GM21528 (cell line): ENCODE measurements around the gene SUPT3H.

Source experiments
- ATAC-seq: cut with Tn5 transposase; IDR thresholded peaks from one replicate; pipeline ENCODE4 v1.9.1; 2021; ENCODE audit warnings: mild to moderate bottlenecking, moderate library complexity; ENCODE audit not compliant: unreplicated experiment, low FRiP score

SUPT3H gene

DNA sequence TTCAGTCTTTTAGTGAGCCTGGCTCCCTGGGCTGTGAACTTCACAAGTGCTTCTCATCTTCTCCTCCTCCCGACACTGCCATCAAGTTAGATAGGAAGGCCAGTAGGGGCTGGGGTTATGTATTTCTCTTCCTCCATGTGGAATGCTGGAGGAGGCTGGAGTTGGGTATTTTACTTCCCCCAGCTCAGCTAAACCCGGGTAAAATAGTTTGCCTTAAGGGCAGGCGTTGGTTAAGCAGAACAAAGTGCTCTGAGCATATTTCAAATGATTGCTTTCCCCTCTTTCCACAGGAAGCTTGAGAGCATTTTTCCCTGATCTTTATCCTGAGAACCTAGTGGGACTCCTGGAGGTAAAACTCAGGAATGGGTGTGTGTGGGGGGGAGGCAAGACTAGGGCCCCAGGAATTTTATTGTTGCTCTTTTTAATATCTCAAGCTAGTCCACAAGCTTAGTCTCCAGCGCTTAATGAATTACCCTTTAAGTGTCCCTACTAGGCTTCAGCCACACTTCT lies 16.9 kb upstream of the SUPT3H start:
- no peak for ATAC-seq

DNA sequence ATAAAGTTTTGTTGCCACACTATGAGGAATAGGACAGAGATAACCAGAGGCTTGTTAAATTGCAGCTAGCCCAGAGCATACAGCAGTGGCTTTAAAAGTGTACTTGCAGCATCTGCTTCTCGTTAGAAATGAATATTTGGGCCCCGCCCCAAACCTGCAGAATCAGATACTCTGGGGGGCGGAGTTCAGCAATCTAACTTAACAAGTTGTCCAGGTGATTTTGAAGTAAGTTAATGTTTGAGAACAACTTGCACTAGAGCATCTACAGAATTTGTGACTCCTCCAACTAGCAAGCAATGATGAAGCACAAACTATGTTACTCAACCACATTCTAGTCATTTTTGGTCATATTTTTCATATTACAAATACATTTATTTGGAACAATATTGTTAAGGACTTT lies 10.6 kb upstream of the SUPT3H start:
- ATAC-seq = no peak

DNA sequence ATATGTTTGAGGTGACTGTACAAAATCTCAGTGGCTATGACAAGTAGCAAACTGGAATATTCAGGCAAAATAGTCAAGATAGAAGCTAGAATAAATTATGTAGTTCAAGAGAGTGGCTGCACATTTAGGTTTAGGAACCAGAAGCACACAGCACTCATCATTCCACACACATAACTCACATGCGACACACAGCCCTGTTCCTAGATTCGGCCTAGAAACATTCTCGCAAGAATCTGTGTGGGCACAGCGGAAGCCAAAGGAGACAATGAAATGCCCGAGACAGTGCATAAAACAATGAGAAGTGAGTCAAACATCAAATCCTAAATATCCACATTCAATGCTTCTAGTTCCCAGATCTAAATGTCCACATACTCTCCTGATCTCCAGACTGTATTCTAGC lies 9.5 kb upstream of the SUPT3H start:
- ATAC-seq = no peak

DNA sequence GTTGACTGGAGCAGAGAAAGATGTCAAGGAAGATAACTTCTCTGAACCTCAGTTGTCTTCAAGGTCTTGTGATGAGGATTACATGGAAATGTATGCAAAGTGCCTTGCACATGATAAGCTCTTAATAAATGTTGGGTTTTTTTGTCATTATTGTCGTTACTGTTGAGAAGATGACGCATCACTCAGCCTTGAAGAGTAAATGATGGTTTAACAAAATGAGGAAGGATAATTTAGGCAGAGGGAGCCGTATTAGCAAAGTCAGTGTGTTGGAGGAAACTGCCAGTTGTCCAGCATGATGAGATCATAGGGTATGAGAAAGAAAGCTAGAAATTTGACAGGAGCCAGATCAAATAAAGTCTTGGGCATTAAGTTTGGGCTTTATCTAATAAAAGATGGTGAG lies 8.8 kb upstream of the SUPT3H start:
- ATAC-seq = no peak

DNA sequence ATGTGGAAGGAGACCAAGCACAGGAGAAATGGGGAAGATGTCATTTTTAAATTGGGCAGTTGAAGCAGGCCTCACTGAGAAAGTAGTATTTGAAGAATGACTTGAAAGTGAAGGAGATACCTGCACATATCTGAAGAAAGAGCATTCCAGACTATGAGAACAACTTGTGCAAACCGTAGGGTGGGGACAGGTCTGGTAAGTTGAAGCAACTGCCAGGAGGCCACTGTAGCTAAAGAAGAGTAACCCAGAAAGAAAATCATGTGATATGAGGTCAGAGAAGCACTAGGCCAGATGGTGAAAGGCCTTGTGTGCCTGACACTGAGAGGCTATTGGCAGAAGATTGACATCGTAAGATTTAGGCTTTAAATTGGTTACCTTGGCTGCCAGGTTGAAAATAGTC lies 4.7 kb upstream of the SUPT3H start:
- ATAC-seq = no peak

DNA sequence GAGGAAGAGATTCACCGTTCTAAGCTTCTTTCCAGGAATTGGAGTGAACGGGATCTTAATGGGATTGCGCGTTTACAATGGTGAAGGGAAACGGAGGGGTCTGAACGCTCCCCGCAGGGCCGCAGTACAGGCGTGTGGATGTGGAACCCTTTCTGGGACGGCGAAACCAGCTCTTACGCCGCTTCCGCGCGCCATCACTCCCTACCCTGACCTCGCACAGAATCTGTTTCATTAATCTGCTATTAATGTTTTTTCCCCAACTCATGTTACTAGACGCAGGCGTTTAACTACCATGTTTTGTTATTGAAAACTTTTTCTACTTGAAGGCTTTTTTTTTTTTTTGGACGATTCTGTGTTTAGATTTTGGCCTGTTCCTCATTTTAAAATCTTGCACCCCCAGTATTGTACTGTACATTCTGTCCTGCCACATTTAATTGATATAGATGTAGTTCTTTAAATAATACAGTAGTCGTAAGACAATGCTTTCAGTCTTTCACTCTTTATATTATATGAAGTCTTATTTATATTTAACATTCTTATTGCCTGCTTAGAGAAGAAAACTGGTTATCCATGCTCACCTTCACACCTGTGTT lies 696 bp upstream of the SUPT3H start:
- ATAC-seq = peak; percentile 40

DNA sequence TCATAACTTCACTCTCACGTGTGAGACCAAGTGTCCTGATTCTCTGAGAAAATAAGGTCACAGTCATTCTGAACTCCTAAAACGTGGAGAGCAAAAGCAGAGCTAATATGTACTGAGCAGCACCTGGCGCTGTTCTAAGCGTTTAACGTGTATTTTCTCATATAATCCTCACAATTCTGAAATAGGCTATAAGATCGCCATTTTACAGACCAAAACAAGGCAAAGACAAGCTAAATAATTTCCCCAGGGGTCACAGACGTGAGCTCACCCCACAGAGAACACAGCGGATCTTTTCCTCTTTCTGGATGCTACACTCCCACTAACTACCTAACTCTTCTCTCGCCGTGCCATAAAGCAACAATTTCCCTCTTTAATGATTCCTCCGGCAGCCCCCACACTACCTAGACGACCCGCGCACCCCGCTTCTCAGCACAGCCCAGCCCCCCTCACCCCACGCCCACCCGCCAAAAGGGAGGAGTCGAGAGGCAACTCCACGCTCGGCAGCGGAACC lies 636 bp downstream of the SUPT3H start:
- ATAC-seq = peak; percentile 1

DNA sequence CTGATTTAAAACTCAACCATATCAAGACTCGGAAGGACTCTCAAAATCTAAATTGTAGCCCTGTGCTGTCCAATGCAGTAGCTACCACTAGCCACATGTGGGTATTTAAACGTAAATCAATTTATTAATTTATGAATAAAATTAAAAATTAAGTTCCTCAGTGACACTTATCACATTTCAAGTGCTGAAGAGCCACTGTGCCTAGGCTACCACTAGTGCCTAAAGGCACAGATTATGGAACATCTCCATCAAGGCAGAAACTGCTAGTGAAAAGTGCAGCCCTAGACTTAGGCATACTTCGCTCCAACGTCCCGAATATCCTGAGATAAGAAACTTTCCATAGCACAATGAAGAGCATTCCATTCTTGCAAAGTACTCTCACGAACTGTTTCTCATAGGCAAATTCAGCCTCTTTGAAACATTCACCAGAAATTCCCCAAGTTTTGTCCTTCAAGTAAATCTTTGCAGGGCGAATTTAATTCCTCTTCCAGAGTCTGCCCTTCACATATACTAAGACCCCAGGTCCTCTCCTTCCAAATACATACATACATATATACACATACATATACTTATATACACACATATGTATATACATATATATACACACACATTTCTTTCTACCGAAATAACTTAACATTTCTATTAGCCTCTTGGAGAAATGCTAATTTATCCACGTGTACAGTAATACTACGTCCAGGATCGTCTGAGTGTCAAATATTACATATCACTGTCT lies 1.3 kb downstream of the SUPT3H start:
- no peak for ATAC-seq

DNA sequence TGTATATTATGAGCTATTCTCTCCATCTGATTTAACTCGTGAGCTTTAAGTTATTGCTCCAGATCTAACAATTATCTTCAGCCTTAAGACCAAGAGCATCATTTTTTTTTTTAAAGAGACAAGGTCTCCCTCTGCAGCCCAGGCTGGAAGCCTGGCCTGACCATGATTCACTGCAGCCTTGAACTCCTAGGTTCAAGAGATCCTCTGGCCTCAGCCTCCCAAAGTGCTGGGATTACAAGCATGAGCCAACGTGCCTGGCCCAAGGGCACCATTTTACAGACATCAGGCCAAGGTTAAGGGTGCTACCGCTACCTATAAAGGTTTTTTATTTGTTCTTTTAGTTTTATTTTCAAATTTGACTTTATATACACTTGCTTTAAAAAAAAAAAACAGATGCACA lies 2.3 kb downstream of the SUPT3H start:
- no peak for ATAC-seq

DNA sequence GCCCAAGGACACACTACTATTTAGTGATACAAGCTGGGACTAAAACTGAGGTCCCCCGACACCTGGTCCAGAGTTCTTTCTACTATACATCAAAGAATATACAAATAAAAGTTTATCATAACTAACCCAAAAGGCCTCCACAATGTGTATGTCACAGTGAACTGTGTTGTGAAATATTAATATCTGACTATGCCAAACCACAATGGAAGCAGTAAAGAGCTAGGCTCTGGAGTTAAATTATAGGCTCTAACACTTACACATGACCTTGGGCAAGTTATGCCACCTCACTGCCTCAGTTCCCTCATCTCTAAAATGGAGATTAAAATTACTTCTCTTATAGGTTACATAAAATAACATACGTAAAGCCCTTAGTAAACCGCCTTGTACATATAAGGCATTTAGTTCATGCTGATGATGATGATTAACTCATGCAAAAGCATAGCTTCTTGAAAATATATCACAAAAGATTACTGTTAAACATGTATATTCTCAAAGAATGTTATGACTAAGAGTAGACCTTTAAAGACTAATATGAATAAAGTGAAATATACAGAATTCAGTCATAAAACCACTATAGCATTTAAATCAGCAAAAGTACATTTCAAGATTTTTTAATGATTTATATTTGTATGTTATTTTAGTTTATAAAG lies 5.7 kb downstream of the SUPT3H start:
- no peak for ATAC-seq

DNA sequence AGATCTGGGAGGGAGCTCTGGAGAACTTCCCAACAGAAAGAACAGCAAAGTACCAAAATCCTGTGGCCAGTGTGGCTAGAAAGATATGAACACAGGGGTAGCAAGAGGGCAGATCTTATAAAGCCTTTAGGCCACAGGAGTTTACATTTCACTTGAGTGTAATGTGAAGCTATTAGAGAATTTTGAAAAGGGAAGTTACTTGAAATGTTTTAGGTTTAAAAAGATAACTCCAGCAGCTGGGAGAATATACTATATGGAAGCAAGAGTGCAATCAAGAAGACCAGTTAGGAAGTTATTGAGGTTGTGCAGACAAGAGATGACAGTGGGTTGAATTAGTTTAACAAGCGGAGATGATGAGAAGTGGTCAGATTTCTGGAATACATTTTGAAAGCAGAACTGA lies 7.9 kb downstream of the SUPT3H start:
- ATAC-seq = no peak

DNA sequence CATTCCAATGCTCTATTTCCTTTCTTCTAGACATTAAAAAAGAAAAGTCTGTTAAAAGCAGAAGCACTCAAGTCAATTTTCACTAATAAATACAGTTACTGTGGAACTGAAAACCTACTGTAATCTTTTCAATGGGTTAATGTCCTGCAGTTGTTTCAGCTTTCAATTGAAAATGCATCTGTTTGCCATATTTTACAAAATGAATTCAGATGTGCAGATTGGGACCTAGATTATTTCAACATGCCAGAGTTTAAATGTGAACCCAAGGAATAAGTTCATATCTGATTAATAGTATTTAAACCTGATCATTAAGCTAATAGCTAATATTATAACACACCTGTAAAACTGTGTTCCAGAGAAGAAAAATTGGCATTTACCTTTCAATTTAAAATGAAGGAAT lies 9.7 kb downstream of the SUPT3H start:
- no peak for ATAC-seq

DNA sequence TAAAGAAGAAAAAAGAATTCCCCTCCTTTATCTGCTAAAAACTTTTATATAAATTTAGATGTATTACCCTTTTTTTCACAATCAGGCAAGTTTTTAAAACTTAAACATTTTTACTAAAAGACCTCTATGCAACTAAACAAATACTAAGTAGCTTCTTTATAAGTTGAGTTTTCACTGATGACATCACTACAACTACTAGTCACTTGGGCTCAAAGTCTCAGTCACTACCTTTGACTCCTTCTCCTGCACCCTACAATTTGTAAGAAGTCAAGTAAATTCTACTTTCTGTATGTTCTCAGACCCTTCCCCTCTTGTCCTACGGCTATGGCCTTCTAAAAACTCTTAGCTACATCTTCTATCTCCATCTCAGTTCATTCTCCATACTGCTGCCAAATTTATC lies 11.2 kb downstream of the SUPT3H start:
- no peak for ATAC-seq

DNA sequence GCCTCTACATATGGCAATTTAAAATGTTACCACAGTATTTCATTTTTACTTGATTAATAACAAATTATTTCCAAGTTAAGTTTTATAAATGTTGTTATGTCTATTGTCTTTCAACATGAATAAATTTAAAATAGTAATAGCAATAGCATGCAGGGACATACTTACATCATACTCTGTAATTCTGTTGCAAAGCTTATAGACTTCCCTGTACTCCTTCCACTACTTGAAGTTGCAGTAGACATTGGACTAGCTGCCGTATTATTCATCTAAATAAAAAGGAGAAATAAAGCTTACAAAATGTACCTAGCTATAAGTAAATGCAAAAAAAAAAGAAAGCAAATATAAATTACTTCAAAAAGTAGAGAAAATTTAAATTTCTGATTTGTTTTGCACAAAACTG lies 12.7 kb downstream of the SUPT3H start:
- no peak for ATAC-seq

DNA sequence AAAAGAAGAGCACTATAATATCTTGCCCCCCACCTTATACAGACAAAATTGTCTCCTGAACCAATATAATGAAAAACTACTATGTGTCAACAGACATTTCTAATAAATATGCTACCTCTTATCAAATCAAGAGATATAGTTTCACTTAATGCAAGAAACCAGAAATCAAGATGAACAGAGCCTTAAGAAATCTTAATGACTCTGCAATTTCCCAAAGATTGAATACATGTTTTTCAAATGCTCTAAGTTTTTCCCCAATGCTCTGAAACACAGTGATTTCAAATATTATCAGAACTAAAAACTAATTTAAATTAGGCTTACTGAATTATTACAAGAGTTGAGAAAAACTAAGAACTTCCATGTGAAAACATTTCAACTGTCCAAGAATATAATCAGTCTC lies 13.3 kb downstream of the SUPT3H start:
- no peak for ATAC-seq

DNA sequence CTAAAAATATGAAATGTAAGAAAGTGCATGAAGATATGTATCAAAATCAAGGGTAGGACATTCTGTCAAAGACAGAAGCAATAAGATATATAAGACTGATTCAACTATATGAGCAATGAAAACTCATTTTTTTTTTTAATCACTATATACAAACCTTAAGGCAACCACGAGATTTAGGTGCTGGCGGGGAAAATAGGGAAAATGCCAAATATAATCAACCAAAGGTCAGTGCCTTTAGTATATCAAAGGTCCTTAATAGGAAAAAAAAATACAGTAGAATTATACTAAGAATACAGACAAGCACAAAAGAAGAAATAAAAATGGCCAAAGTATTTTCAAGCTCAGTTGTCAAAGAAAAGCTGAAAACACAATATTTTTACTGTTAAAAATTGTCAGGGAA lies 24.1 kb downstream of the SUPT3H start:
- no peak for ATAC-seq

DNA sequence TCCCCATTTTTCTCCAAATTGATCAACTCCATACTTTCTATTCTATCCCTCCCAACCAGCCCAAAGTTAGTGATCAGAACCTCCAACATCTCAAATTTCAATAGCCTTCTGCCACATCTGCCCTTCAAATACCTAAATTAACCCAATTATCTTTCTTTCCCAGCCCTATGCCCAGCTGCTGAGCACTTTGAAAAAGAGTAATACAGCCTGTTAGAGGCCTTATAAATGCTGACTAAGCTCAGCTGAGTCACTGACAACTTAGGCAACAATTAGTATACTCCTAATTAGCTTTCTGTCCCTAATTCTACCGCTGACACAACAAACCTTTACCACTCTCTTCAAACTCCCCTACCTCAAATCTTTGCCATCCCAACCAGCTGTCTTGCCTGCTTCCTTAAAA lies 26.1 kb downstream of the SUPT3H start:
- no peak for ATAC-seq

DNA sequence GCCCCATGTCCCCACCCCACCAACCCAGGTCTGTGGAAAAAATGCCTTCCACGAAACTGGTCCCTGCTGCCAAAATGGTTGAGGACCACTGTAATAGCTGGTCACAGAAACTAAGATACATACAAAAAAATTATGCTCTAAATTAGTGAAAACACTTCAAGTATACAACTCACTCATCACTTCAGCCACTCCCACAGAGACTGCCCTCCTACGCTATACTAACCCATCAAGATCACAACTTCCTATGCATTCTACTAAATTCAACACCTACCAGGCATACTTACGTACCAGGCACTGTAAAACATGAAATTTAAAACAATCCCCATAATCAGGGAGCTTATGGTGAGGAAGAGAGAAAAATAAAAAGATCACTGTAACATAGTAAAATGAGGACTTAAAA lies 26.7 kb downstream of the SUPT3H start:
- ATAC-seq = no peak

DNA sequence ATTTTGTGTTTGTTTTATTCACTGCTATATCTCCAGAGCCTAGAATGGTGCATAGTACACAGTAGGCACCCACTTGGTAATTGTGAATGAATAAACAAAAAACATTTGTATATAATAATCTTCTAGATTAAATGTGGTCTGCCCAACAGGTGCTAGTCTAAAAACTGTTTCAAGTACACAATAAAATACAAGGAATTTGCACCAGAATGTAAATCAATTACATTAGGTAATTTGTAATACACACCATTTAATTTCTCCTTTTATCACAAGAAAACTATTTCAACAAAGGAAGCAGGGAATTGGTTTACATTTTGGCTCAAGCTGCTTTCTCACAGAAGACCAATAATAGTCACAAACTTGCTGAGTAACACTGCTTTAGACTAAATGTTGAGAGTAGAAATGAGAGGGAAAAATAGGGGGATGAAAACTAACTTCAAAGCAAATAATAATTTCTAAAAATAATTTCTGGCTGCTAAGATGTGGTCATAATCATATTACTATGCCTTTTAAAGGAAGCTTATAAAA lies 27.5 kb downstream of the SUPT3H start:
- no peak for ATAC-seq

DNA sequence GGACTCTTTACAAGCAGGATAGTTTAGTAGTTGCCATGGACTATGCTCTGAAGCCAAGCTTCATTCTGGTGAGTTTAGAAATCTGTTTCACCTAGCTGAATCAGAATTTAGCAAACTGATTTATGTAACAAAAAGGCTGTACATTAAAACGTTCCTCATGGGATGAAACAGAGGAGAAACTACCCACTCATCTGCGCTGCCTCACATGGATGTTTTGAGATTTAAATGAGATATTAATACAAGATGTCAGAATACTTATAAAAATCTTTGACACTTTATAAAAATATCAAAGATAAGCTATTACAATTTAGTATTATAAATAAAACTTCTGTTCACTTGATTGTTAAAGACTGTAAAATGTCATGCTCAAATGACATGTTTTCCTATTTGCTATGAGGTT lies 32.8 kb downstream of the SUPT3H start:
- no peak for ATAC-seq

DNA sequence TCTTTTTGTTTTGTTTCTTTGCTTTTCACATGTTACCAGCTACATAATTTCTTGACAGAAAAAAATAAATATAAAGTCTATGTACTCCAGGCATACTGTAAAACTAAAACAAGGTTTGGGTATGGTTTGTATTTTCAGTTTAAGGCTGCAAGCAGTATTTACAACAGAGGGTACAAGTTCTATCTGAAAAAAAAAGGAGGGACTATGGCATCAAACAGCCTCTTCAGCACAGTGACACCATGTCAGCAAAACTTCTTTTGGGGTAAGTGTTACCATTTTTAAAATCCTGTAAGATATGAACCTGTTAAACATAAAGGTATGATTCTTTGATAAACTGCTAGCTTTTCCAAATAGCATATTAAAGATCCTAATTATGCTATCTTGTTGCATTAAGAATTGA lies 49.2 kb downstream of the SUPT3H start:
- no peak for ATAC-seq
